Cerebellar cortex (tissue), 1 donor: ENCODE results near the gene ADCY2.
A peak's percentile ranks its signal among the peaks of the same experiment; 100 is the strongest.

ENCODE experiments used
- DNase-seq: peaks from one replicate; pipeline ENCODE4 v3.0.0-alpha.2; 2015; ENCODE audit warnings: low spot score

Gene ADCY2

DNA sequence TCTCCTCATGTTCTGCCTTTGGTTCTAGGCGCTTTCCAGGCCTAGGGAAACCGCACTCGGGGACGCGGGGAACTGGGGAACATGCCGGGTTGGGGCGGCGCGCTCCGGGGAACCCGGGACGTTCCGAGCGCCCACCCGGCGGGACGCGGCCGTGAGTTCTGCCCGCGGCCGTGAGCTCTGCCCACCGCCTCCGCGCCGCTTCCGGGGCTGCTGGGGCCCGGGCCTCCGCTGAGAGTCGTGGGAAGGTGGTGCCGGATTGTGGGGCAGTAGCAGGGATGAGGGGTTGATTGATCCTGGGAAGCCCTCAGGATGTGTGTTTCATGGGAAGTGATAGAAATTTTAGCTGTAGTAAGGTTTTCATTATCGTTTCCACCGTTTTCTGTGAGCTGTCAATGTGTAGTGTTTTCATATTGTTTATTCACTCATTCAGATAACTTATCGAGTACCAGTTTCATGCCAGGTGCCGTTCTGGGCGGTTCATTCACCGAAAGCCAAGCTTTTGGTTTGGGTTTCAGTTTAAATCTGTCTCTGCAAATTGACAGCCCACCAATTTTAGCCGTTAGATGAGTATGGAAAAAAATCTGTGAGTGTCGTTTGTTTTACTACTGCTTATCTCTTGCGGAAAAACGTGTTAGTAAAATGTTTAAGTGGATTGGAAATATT is 473.7 kb downstream of the ADCY2 start:
- DNase-seq, result peak; percentile 14

DNA sequence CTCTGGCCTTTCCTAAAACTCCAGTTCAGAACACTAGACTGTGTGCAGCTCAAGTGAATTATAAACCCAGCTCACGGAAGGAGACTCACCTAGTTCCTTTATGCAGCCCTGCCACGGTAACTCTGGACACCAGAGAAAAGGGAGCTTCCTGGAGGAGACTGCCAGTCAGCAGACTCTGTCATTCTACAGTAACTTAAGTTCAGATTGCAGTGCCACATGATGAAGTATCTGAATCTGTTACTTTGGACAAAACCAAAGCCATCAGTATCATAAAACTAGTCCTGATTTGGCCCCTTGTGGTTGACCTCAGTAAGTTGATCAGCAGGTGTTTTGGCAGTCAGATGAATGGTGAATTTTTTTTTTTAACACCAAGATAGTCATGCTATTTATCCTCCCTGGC is 475.7 kb downstream of the ADCY2 start:
- no peak for DNase-seq

DNA sequence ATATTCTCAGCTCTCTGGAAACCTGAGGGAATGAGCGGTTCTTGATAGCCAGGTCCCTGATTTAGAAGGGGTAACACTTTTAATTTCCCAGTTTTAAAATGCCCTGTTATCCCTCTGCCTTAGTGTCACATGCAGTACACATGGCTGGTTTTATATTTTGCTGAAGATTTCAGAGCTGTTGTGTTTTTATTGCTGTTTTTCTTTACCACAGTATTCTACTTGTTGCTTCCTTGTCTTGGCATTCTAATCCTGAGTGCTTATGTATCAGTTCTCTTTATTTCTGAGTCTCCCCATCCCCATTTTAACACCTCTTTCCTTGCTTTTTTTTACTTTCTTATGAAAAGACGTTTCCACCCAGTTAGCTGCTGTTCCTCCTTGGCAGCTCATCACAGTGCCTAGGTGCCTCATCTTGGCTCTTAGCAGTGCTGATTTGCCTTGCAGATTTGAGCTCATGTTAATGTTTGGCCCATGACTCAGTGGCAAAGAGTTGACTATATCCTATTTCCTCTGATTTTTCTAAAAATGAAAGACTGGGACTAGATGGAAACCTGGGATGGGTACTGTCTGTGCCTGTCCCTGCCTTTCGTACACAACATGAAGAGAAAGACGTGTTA is 476.7 kb downstream of the ADCY2 start:
- DNase-seq, result no peak

DNA sequence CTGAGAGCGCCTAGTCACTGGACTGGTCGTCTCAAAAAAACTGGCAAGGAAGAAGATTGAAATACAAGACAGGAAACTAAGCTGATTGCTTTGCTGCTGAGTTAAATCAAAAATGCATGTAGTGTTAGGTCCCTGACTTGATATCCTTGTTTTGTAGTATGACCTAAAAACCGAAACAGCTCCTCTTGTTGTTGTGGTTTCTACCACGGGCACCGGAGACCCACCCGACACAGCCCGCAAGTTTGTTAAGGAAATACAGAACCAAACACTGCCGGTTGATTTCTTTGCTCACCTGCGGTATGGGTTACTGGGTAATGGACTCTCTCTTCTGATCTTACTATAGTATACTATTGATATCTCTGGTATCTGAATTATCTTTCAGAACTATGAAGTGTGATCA is 477.3 kb downstream of the ADCY2 start:
- DNase-seq, result no peak

DNA sequence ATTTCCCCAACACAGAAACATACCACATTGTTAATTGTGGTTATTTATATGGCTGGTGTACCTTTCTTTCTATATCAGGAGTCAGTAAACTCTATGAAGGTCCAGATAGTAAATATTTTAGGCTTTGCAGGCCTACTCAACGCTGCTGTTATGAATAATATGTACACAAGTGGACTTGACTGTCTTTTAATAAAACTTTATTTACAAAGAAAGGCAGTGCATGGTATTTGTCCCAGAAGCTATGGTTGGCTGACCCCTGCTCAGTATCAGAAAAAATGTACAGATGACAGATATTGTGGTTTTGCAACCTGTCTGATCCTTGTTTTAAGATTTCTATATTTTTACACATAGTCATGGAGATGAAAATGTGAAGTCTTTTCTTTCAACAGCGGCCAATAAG is 478.7 kb downstream of the ADCY2 start:
- DNase-seq, result no peak

DNA sequence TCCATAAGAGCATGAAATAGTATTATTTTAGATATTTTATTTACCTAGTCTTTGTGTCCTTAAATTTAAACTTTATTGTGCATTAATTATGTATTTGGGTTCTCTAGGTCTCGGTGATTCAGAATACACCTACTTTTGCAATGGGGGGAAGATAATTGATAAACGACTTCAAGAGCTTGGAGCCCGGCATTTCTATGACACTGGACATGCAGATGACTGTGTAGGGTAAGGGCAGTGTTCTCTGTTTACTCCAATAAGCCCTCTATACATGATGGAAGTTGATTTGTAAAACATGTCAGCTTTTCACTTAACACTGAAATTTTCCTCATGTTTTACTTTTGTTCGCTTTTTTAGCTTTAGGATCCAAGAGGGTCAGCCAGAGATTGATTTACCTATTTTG is 479.2 kb downstream of the ADCY2 start:
- no peak for DNase-seq

DNA sequence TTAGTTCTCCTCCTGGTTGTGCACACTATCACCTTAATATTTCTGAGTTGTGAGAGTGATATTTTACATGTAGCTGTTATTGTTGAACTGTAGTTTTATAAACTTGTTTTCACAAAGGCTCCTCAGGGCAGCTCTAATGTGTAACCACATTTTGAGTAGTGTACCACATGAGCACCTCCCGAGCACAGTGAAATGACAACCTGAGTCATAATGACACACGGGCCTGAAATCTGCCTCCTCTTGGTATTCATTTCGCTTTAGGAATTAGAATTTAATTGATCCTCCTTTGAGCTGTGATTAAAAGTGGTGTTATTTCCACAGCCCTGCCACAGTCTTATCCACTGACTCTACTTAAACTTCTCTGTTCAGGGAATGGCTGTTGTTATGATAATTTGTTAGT is 480.9 kb downstream of the ADCY2 start:
- no peak for DNase-seq

GRCh38 chr5:7877851-7878250 is 481.9 kb downstream of the ADCY2 start:
- no peak for DNase-seq

GRCh38 chr5:7878381-7878873 is 482.5 kb downstream of the ADCY2 start:
- no peak for DNase-seq
